ENCODE results near the gene ZBTB9. TPM values are rescaled to one million over a fixed set of nuclear protein-coding genes. Genes with fewer than 3 reads are reported as not detected.
A peak's percentile ranks its signal among the peaks of the same experiment; 100 is the strongest.

The ZBTB9 gene
- total RNA-seq, 4 donors from 2014 or later: 0.70 to 5.0 (median 2.6) TPM; not detected in 1

- H3K27me3 ChIP-seq: no peaks in the 10 kb centered on the region
- H3K36me3 ChIP-seq: peaks cover 0 to 14% (median 0%) of the 10 kb centered on the region in 3 donors
- TF ChIP-seq POLR2A (IDR thresholded peaks at IDR 0.05): no peak
- TF ChIP-seq, protein P1, sequence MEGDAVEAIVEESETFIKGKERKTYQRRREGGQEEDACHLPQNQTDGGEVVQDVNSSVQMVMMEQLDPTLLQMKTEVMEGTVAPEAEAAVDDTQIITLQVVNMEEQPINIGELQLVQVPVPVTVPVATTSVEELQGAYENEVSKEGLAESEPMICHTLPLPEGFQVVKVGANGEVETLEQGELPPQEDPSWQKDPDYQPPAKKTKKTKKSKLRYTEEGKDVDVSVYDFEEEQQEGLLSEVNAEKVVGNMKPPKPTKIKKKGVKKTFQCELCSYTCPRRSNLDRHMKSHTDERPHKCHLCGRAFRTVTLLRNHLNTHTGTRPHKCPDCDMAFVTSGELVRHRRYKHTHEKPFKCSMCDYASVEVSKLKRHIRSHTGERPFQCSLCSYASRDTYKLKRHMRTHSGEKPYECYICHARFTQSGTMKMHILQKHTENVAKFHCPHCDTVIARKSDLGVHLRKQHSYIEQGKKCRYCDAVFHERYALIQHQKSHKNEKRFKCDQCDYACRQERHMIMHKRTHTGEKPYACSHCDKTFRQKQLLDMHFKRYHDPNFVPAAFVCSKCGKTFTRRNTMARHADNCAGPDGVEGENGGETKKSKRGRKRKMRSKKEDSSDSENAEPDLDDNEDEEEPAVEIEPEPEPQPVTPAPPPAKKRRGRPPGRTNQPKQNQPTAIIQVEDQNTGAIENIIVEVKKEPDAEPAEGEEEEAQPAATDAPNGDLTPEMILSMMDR (IDR thresholded peaks at IDR 0.05): no peak
- no peak overlapping the region for H3K27ac ChIP-seq
- no peak overlapping the region for H3K4me3 ChIP-seq
- no peaks in the 10 kb centered on the region for H3K9me3 ChIP-seq
- no peaks in the 10 kb centered on the region for H3K4me1 ChIP-seq
- DNase-seq: no peak
Observed at GRCh38 chr6:33445119-33445603, 9.2 kb upstream of the ZBTB9 start.

GRCh38 chr6:33446356-33446755 lies 8.0 kb upstream of the ZBTB9 start:
- Histone ChIP-seq H3K27ac (no peak overlapping the region), H3K36me3 (peaks cover 0 to 12% (median 0%) of the 10 kb centered on the region in 3 donors), H3K9me3 (no peaks in the 10 kb centered on the region), H3K4me3 (no peak overlapping the region), H3K27me3 (no peaks in the 10 kb centered on the region), H3K4me1 (no peaks in the 10 kb centered on the region)
- no peak for TF ChIP-seq POLR2A (IDR thresholded peaks at IDR 0.05)
- TF ChIP-seq, protein P1 (IDR thresholded peaks at IDR 0.05): no peak
- DNase-seq: peak in 1 of 3 donors; percentile 27

DNA sequence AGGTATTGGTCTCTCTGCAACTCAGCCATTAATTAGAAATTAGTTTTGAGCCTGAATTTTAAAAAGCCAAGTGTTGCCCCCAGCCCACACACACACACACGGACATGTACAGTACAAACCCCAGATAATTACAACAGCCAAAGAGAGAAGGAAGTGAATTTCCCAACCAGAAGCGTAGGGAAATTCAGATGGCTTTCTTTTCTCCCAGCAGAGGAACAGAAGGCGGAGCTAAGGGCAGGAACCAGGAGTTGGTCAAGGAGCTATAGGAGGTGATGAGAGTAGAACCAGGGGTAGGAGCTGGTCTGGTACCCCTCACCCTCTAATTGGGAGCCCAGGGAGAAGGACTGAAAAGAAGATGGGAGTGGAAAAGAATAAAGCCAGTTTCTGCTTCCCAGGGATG lies 3.9 kb upstream of the ZBTB9 start:
- no peaks in the 10 kb centered on the region for H3K9me3 ChIP-seq

DNA sequence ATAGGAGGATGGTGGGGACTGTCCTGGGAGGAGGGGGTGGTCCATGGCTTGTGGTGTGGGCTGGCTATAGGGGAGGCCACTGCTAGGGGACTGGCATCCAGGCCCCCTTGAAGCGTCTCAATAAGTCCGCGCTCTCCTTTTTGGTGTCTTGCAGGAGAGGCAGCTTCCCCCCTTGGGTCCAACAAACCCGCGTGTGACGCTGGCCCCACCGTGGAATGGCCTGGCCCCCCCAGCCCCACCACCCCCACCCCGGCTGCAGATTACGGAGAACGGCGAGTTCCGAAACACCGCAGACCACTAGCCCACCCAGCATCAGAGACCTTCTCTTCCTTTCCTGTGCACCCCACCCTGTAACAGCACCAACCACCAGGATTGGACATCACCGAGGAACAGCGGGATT lies 2.8 kb upstream of the ZBTB9 start:
- Histone ChIP-seq H3K27ac (no peak overlapping the region), H3K27me3 (no peaks in the 10 kb centered on the region), H3K4me3 (no peak overlapping the region), H3K4me1 (peaks cover 0 to 21% (median 7%) of the 10 kb centered on the region in 4 donors), H3K9me3 (no peaks in the 10 kb centered on the region), H3K36me3 (no peaks in the 10 kb centered on the region)
- DNase-seq: peak in 1 of 3 donors; percentile 31
- TF ChIP-seq POLR2A (IDR thresholded peaks at IDR 0.05): no peak
- TF ChIP-seq, protein P1 (IDR thresholded peaks at IDR 0.05): no peak

More for the DNA sequence above, 3.9 kb upstream of the ZBTB9 start:
- Histone ChIP-seq H3K4me1 (peaks cover 0 to 18% (median 7%) of the 10 kb centered on the region in 4 donors), H3K4me3 (no peak overlapping the region), H3K27ac (no peak overlapping the region), H3K36me3 (peaks cover 0 to 5% (median 0%) of the 10 kb centered on the region in 3 donors), H3K27me3 (no peaks in the 10 kb centered on the region)
- TF ChIP-seq, protein P1 (IDR thresholded peaks at IDR 0.05): no peak
- no peak for TF ChIP-seq POLR2A (IDR thresholded peaks at IDR 0.05)
- DNase-seq: no peak

GRCh38 chr6:33452496-33452895 lies 1.9 kb upstream of the ZBTB9 start:
- no peak for TF ChIP-seq POLR2A (IDR thresholded peaks at IDR 0.05)
- TF ChIP-seq, protein P1 (IDR thresholded peaks at IDR 0.05): no peak
- no peaks in the 10 kb centered on the region for H3K9me3 ChIP-seq
- H3K36me3 ChIP-seq: no peaks in the 10 kb centered on the region
- H3K4me3 ChIP-seq: no peak overlapping the region
- H3K4me1 ChIP-seq: peaks cover 0 to 21% (median 7%) of the 10 kb centered on the region in 4 donors
- H3K27me3 ChIP-seq: no peaks in the 10 kb centered on the region
- DNase-seq: peak in 1 of 3 donors; percentile 21
- H3K27ac ChIP-seq: no peak overlapping the region
